Thymus (tissue), 14 donors: Measurements from ENCODE around the gene ZNF282. TPM values are rescaled to one million over a fixed set of nuclear protein-coding genes. Genes with fewer than 3 reads are reported as not detected.
A peak's percentile ranks its signal among the peaks of the same experiment; 100 is the strongest.

Experiments used
- DNase-seq, 9 donors: peaks; one replicate each; pipeline ENCODE4 v3.0.0-alpha.2; 2013; ENCODE audit warnings: low spot score in 9 of 9, low read depth in 6 of 9, missing footprints in 1 of 9
- H3K27ac ChIP-seq, 2 donors: one replicate each; pipeline ENCODE4 v1.5.1; 2013; ENCODE audit warnings: control low read depth in 1 of 2, low read depth in 1 of 2, low read length in 1 of 2, mild to moderate bottlenecking in 1 of 2, moderate library complexity in 1 of 2
- H3K27me3 ChIP-seq, 2 donors: one replicate each; pipeline ENCODE4 v1.5.1; 2013; ENCODE audit warnings: low read length in 1 of 2; ENCODE audit not compliant: control insufficient read depth in 2 of 2, insufficient read depth in 1 of 2
- H3K36me3 ChIP-seq, 2 donors: one replicate each; pipeline ENCODE4 v1.5.1; 2013; ENCODE audit warnings: low read length in 1 of 2, mild to moderate bottlenecking in 1 of 2, moderate library complexity in 1 of 2; ENCODE audit not compliant: control insufficient read depth in 2 of 2, insufficient read depth in 2 of 2
- H3K4me1 ChIP-seq, 2 donors: one replicate each; pipeline ENCODE4 v1.5.1; 2013; ENCODE audit warnings: low read length in 2 of 2; ENCODE audit not compliant: control insufficient read depth in 2 of 2, insufficient read depth in 2 of 2
- H3K4me3 ChIP-seq, 2 donors: one replicate each; pipeline ENCODE4 v1.5.1; 2013; ENCODE audit warnings: low read length in 2 of 2, control low read depth in 1 of 2, mild to moderate bottlenecking in 1 of 2
- H3K9me3 ChIP-seq, 2 donors: one replicate each; pipeline ENCODE4 v1.5.1; 2013; ENCODE audit warnings: low read length in 1 of 2, mild to moderate bottlenecking in 1 of 2; ENCODE audit not compliant: control insufficient read depth in 2 of 2, insufficient read depth in 1 of 2
- WGBS: extraction: QIAGEN DNeasy Blood & Tissue Kit; methylation state at CpG from one replicate; pipeline ENCODE4 v1.1.7; 2013; 5-methylcytosine and 5-hydroxymethylcytosine counted together
- long read RNA-seq, 10 donors: transcript quantifications; one replicate each; lab custom pipeline, GENCODE V29; 2026
- polyA plus RNA-seq: library from polyadenylated mRNA; stranded (reverse); fragments of 200-250 nt; gene quantifications from one replicate; pipeline ENCODE4 v1.2.3, GENCODE V29; 2013
- total RNA-seq: library from RNA; stranded (reverse); fragments of 120-200 nt; gene quantifications from one replicate; pipeline ENCODE4 v1.2.4, GENCODE V29; 2013
- donor health status: healthy.

ZNF282 gene
- 7.6 TPM for total RNA-seq
- 13.0 TPM for polyA plus RNA-seq
- long read RNA-seq, donor 1, result 0 reads
- long read RNA-seq, donor 2, result 0 reads
- long read RNA-seq, donor 3, partial matches to known transcripts, result 0 of 4 reads
- long read RNA-seq, donor 3, other reads (novel, unspliced or antisense), result 0 of 4 reads
- long read RNA-seq, donor 4, partial matches to known transcripts, result 0 of 2 reads
- long read RNA-seq, donor 4, other reads (novel, unspliced or antisense), result 0 of 2 reads
- long read RNA-seq, donor 5, transcript ZNF282-204 (8 exons, 3,722 nt), result major isoform, 6 of 6 reads
- long read RNA-seq, donor 5, partial matches to known transcripts, result 0 of 6 reads
- long read RNA-seq, donor 5, other reads (novel, unspliced or antisense), result 0 of 6 reads
- long read RNA-seq, donor 6, partial matches to known transcripts, result 0 of 4 reads
- long read RNA-seq, donor 6, other reads (novel, unspliced or antisense), result 0 of 4 reads
- long read RNA-seq, donor 7, result 0 reads
- long read RNA-seq, donor 8, partial matches to known transcripts, result 0 of 3 reads
- long read RNA-seq, donor 8, other reads (novel, unspliced or antisense), result 0 of 3 reads
- long read RNA-seq, donor 9, partial matches to known transcripts, result 0 of 2 reads
- long read RNA-seq, donor 9, other reads (novel, unspliced or antisense), result 0 of 2 reads
- long read RNA-seq, donor 10, partial matches to known transcripts, result 0 of 2 reads
- long read RNA-seq, donor 10, other reads (novel, unspliced or antisense), result 0 of 2 reads

DNA sequence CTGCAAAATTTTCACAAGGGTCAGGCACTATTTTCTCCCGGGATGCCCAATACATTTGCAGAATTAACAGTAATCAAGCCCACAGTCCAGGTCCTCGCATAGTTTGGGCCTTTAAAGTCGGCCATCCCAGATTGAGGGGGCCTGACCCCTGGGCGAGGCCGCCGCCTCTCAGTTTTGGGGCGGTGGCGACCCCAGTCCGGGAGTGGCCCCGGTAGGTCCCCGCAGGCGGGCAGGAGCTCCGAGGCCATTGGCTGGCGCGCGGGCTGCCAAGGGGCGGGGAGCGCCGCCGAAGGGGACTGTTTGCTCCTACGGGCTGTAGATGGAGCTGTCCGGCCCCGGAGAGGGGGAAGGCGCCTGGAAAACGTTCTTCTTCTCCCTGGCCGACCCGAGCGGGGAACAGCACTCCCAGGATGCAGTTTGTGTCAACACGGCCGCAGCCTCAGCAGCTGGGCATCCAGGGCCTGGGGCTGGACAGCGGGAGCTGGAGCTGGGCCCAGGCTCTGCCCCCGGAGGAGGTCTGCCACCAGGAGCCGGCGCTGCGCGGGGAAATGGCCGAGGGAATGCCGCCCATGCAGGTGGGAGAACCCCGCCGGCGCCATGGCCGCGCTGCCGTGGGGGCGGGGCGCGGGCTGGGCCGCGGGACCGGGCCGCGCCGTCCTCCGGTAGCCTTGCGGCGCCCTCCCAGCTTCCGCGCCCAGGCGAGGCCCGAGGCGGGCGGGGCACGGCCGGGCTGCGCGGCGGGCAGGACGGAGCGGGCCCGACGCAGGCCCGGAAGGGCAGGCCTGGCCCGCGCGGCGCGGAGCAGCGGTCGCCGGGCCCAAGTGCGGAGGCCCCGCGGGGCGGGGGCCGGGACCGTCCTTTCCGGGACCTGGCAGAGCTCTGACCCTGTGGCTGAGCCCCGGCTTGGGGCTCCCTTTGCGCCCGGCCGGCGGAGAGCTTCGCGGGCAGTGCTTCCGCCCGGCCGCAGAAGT lies at the start of gene ZNF282:
Gene ZNF282 (plus strand): TSS at position 367 of the 971 bp plus-strand sequence. CDS start 44 bp downstream, at position 411.
- peaks cover 9 to 17% of the 10 kb centered on the region in 2 donors for H3K4me1 ChIP-seq
- H3K4me3 ChIP-seq, result peak within 1 kb of the TSS; percentile 80 to 98
- peak within 1 kb of the TSS; percentile 62 to 78 for H3K27ac ChIP-seq
- peaks cover 21 to 22% of the 10 kb centered on the region in 2 donors for H3K36me3 ChIP-seq
- no peaks in the 10 kb centered on the region for H3K27me3 ChIP-seq
- under 1% methylated on average over 97 of the region's 97 CpGs for WGBS
- no peaks in the 10 kb centered on the region for H3K9me3 ChIP-seq
- peak in 5 of 9 donors; percentile 39 to 73 (median 52) for DNase-seq

DNA sequence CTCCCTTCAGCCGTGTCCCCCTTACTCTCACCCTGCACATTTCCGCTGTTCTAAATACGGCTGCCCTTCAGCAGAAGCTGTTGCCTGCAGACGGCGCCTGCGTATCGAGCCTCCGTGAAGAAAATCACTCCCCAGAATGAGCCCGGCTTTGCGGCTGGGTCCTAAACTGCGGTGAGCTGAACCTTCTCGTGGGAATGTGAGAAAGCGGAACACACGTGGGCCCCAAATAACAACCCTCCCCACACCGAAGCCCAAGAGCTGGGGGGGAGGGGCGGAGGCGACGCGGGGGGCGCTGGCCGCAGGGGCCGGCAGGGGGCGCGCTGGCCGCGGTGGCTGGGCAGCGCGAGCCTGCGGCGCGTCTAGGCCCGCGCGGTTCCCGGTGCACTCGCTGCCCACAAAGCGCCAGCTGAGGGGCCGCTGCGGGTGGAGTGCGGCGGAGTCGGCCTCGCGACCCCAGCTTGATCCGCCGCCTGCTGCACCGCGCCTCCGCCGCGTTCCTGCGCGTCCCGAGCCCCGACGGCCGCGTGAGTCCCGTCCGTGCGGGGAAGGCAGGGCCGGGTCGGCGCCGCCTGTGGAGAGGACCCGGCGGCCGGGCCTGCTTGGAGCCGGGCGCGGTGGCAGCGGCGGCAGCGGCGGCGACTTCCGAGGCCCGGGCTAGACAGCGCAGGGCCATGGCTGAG lies 48.1 kb upstream of the ZNF282 start, which contains the start of gene ZNF398:
Gene ZNF398 (plus strand): TSS at position 382 of the 680 bp plus-strand sequence. CDS start 290 bp downstream, at position 672.
- Histone ChIP-seq H3K27me3 (no peaks in the 10 kb centered on the region), H3K36me3 (no peaks in the 10 kb centered on the region), H3K9me3 (no peaks in the 10 kb centered on the region), H3K27ac (peak within 1 kb of the TSS; percentile 90 to 93), H3K4me1 (peaks cover 12 to 29% of the 10 kb centered on the region in 2 donors), H3K4me3 (peak within 1 kb of the TSS; percentile 84 to 92)
- peak in 8 of 9 donors; percentile 56 to 92 (median 80) for DNase-seq
- under 1% methylated on average over 79 of the region's 79 CpGs for WGBS

DNA sequence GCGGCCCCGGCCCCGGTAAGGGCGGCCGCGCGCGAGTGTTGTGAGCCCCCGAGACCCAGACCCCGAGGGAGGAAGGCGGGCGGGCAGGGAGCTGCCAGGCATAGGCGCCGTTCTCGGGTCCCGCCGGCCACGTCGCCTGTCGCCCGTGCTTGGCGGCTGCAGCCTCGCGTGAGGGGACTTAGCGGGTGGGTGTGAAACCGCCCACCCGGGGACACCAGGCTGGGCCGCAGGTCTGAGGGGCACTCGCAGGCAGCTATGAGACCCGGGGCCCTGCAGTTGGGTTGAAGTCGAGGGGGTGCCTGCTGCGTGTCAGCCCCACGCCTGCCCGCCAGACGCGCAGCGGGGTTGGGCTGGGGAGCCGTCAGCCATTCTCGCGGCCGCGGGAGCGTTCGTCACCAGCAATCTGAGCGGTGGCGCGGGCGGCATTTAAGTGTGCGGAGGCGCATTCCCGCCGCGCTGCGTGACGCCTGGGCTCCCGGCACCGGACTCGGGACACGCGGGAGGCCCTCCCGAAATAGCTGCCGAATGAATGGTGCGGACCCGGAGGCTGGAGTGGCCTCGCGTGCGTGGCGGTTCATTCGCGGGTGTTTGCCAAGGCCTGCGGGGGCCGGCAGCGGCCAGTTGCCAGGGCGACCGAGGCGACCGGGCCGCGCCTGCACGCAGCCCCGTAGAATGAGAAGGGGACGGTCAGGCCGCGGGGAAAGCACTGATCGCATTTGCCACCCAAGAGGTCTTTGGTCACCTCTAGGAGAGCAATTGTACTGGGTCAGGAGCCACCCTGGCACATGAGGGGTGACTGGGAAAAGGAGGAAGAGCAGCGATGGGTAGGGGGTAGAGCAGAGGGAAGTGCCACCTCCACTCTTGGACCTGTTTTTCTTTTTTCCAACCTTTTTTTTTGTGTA lies 47.3 kb upstream of the ZNF282 start:
- H3K4me1 ChIP-seq, result peaks cover 12 to 29% of the 10 kb centered on the region in 2 donors
- DNase-seq, result peak in 6 of 9 donors; percentile 32 to 74 (median 48)
- under 1% methylated on average over 86 of the region's 86 CpGs for WGBS

DNA sequence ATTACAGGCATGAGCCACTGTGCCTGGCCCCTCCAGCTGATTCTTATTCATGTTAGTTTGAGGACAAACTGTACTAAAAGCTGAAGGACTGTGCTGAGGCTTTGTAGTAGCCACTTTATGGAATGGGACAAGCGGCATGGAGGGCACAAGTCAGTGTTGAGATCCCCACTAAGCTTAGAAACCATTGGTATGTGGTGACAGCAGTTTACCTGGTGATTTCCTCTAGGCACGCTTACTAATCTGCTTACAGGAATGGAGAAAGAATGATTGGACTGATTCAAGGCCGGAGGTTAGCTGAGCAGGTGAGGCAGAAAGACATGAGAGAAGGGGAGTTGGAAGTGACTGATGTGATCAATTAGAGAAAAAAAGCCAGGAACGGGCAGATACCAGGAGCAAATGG lies 44.4 kb upstream of the ZNF282 start:
- no peak overlapping the region for H3K4me3 ChIP-seq
- no peaks in the 10 kb centered on the region for H3K27me3 ChIP-seq
- H3K9me3 ChIP-seq, result no peaks in the 10 kb centered on the region
- no peak for DNase-seq
- peaks cover 7 to 20% of the 10 kb centered on the region in 2 donors for H3K4me1 ChIP-seq
- whole genome bisulfite sequencing, result 73% methylated on average over 4 of the region's 4 CpGs
- no peak overlapping the region for H3K27ac ChIP-seq
- peaks cover 14 to 20% of the 10 kb centered on the region in 2 donors for H3K36me3 ChIP-seq

More for the DNA sequence above, 47.3 kb upstream of the ZNF282 start:
- H3K36me3 ChIP-seq, result no peaks in the 10 kb centered on the region
- no peaks in the 10 kb centered on the region for H3K27me3 ChIP-seq
- H3K4me3 ChIP-seq, result peak overlapping the region; percentile 84 to 92
- H3K27ac ChIP-seq, result peak overlapping the region; percentile 68 to 90
- no peaks in the 10 kb centered on the region for H3K9me3 ChIP-seq

DNA sequence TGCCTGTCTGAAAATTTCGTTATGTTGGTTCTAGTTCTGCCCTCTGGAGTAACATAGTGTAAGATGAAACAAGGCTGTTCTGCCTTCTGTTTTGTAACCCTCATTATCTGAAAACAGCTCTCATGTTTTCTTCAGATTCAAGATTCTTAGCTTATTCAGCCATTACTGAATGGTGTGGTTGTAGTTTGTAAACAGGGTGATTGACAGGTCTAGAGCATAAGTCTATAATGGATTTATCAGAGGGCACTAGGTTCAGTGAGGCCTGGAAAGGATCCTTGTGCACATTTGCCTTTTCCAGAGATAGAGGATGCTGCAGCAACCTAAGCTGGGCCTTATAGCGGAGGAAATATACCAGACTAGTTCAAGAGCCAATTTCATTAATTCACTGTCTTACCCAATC lies 42.0 kb upstream of the ZNF282 start:
- no peak overlapping the region for H3K27ac ChIP-seq
- DNase-seq, result no peak
- no peaks in the 10 kb centered on the region for H3K27me3 ChIP-seq
- H3K9me3 ChIP-seq, result no peaks in the 10 kb centered on the region
- WGBS, result 98% methylated on average over 2 of the region's 2 CpGs
- no peak overlapping the region for H3K4me3 ChIP-seq
- H3K36me3 ChIP-seq, result peaks cover 28 to 32% of the 10 kb centered on the region in 2 donors
- peaks cover 6 to 9% of the 10 kb centered on the region in 2 donors for H3K4me1 ChIP-seq

DNA sequence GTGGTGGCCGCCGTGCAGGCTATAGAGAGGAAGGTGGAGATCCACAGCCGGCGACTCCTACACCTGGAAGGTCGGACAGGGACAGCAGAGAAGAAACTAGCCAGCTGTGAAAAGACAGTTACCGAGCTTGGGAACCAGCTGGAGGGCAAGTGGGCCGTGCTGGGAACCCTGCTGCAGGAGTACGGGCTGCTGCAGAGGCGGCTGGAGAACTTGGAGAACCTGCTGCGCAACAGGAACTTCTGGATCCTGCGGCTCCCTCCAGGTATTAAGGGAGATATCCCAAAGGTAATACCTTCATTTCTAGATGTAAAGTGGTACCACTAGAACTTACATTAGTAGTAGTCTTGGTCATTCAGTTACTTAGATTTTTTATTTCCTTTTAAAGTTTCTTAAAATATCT lies 41.3 kb upstream of the ZNF282 start:
- Histone ChIP-seq H3K27me3 (no peaks in the 10 kb centered on the region), H3K27ac (no peak overlapping the region), H3K9me3 (no peaks in the 10 kb centered on the region), H3K36me3 (peaks cover 28 to 32% of the 10 kb centered on the region in 2 donors), H3K4me3 (no peak overlapping the region), H3K4me1 (peaks cover 2 to 5% of the 10 kb centered on the region in 2 donors)
- no peak for DNase-seq
- WGBS, result 98% methylated on average over 11 of the region's 11 CpGs

DNA sequence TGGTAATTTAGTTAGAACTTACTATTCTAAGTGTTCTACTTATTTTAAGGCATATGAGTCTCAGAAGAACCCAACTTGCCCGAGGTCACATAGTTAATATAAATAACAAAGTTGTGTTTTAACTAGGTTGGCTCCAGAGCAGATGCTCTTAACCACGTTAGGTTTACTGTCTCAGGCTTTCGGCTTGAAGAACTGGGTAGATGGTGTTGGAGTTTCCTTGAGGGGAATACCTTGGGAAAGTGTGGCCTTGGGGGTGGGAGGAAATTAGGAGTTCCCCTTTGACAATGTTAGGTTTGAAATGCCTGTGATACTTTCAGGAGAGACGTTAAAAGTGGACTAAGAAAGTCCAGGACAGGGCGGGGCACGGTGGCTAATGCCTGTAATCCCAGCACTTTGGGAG lies 38.4 kb upstream of the ZNF282 start:
- H3K9me3 ChIP-seq, result no peaks in the 10 kb centered on the region
- H3K4me1 ChIP-seq, result no peaks in the 10 kb centered on the region
- peaks cover 34 to 38% of the 10 kb centered on the region in 2 donors for H3K36me3 ChIP-seq
- DNase-seq, result no peak
- H3K27ac ChIP-seq, result no peak overlapping the region
- 98% methylated on average over 6 of the region's 6 CpGs for WGBS
- no peak overlapping the region for H3K4me3 ChIP-seq
- H3K27me3 ChIP-seq, result no peaks in the 10 kb centered on the region
